GM21737 (cell line): ENCODE results near the gene SECTM1.
"Not testable (repeated sequence)": the region's sequence is repeated elsewhere in the genome, so short reads cannot be mapped to it uniquely, and the experiment has no call there.

ENCODE experiments used
- ATAC-seq: cut with Tn5 transposase; IDR thresholded peaks from one replicate; pipeline ENCODE4 v1.9.1; 2021; ENCODE audit warnings: mild to moderate bottlenecking, moderate library complexity; ENCODE audit not compliant: unreplicated experiment

SECTM1 gene

DNA sequence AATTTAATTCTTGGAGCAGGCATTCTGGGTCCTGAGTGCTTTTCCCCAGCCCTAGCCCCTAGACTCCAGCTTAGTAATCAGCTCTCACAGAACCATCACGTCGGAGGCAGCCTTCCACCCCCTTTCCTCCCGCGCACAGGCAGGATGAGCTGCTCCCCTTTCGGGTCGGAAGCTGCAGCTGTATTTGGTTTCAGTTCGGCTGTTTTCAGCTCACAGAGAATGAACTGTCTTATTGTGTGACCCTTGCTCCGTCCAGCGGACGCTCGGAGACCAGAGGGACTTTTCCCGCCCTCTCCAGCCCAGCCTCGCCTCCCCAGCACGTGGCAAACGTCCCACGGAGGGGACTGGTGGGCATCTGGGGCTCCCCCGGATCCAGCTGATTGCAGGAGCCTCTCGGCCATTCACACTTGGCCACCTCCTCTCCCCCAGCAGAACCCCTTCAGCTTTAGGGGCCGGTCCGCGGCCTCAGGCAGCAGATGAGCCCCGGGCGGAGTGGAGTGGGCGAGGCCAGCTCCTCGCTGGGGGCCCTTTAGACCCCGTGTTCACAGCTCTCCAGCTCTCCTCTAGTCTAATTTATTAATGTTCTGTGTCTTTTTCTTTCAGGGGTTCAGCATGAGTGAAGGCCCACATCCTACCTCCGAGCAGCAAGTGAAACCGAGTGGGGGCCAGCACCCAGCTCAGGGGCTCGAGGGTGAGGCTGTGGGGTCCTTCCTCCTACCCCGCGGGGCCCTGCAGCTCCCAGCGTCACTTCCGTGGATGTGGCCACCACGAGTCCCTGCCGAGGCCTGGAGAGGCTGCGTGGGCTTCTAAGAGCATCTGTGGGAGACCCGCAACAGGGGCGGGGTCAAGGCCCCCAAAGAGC, 37.1 kb upstream of the SECTM1 start:
- peak; percentile 65 for ATAC-seq

GRCh38 chr17:82369211-82369610, 35.6 kb upstream of the SECTM1 start:
- no peak for ATAC-seq

DNA sequence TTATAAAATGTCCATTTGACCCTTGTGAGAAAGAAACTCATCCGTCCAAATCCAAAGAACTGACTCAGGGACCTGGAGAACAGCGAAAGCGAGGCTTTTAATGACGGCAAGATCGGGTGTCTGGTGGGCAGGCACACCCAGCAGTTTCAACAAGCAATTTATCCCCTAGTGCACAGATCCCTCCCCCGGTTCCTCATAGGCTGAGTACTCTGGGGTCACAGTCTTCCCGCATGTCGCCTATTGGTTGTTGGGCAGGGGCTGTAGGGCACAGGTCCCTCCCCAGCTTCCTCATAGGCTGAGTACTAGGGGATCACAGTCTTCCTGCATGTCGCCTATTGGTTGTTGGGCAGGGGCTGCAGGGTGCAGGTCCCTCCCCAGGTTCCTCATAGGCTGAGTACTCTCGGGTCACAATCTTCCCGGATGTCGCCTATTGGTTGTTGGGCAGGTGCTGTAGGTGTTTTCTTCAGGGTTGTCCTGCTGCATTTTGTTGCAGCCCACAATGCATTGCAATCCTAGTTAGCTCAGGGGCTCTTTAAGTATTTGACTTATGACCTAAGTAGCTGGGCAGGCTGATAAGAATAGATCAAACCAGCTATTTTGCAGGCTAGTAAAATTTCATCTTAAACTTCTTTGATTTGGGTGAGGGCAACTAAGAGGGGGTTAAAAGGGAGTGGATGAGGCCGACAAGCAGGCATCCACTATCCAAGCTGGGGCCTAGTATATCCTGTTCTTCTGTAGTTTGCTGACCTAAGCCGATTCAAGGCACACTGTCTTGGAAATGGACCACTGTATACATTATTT, 34.4 kb upstream of the SECTM1 start:
- no peak for ATAC-seq

DNA sequence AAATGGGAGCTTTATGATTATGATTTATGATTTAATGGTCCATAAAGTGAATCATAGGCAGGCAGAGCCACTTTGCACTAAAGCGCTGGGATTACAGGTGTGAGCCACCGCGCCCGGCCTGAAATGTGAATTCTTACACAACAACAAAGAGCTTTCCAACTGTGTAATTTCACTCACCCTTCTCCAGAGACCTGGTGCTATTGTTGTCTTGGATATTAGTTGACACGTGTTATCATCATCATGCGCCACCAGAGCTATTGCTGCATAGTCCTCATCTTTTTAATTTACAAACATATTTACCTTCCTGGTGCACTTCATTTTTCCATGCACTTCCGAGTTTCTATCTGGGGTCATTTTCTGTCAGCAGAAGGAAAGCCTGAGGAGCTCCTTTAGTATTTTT, 33.2 kb upstream of the SECTM1 start:
- ATAC-seq = no peak

GRCh38 chr17:82365606-82366295, 32.2 kb upstream of the SECTM1 start:
- no peak for ATAC-seq

DNA sequence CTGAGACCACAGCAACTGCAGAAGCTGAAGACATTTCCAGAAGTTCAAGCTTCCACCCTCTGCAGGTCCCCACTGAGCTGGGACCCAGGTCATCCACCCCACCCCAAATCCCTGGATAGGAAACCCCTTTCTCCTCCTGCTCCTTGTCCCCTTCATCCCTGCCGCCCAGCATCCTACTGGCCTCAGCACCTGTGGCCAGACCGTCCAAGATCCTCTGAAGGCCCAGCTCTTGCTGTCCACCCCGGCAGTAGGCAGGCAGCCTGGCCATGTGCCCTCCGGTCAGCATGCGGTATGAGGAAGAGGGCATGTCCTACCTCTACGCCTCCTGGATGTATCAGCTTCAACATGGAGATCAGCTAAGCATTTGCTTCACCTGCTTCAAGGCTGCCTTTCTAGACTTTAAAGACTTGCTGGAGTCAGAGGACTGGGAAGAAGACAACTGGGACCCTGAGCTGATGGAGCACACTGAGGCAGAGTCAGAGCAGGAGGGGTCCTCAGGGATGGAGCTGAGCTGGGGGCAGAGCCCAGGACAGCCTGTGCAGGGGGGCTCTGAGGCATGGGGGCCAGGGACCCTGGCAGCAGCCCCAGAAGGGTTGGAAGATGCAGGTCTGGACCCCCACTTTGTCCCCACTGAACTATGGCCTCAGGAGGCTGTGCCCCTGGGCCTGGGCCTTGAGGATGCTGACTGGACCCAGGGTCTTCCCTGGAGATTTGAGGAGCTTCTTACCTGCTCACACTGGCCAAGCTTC, 28.5 kb upstream of the SECTM1 start:
- ATAC-seq = no peak

- ATAC-seq = not testable (repeated sequence)
Measured at GRCh38 chr17:82359451-82360074, 26.0 kb upstream of the SECTM1 start.

- ATAC-seq = no peak
Measured at GRCh38 chr17:82358465-82359350, 25.1 kb upstream of the SECTM1 start, which contains the start of gene TEX19. Gene TEX19, plus strand, starts transcription at chr17:82359247. Its CDS starts 2,904 bp downstream, at chr17:82362151.

GRCh38 chr17:82357394-82357793, 23.8 kb upstream of the SECTM1 start:
- no peak for ATAC-seq

GRCh38 chr17:82356845-82357355, 23.3 kb upstream of the SECTM1 start:
- no peak for ATAC-seq

GRCh38 chr17:82355770-82356427, 22.3 kb upstream of the SECTM1 start:
- no peak for ATAC-seq

- no peak for ATAC-seq
Measured at GRCh38 chr17:82354804-82355308, 21.3 kb upstream of the SECTM1 start.

- ATAC-seq = no peak
Measured at GRCh38 chr17:82353484-82353883, 19.9 kb upstream of the SECTM1 start.

GRCh38 chr17:82351713-82352488, 18.3 kb upstream of the SECTM1 start:
- peak; percentile 42 for ATAC-seq

DNA sequence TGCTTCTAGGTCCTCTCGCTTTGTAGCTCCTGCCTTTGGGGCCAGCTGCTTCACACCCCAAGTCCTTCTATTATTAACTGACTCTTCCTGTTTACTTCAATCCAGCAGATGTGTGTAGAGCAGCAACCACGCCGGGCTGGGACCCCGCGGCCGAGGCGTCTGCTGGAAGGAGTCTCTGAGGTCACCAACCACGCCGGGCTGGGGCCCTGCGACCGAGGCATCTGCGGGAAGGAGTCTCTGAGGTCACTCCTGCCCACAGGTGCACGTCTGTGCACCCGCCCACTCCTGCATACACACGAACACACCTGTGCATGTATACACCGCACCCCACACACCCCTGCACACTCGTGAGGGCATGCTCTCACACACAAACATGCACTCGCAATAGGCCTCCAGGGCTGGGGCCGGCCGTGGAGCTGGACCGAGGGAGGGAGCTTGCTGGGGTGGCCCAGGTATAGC, 17.7 kb upstream of the SECTM1 start:
- ATAC-seq = peak; percentile 59

- ATAC-seq = no peak
Measured at GRCh38 chr17:82350182-82351030, 16.8 kb upstream of the SECTM1 start.
